K562 (cell line): Measurements from ENCODE around the gene ZNF618. TPM values are rescaled to one million over a fixed set of nuclear protein-coding genes. Genes with fewer than 3 reads are reported as not detected.

Experiments
- ATAC-seq: fragments of 200-7000 bp; cut with Tn5 transposase; 3 replicates; pipeline ENCODE4 v1.9.1; 2020; ENCODE audit warnings: moderate library complexity
- BruUV-seq: library from RNA; stranded (reverse); fragments of 400-500 nt; replicated peaks from 2 replicates; lab custom pipeline; 2021; lab: Mats Ljungman, UMichigan
- CTCF ChIA-PET: fragments of 300-600 bp; formaldehyde crosslinking; extraction: SDS; loops from one replicate; lab custom pipeline; 2021; ENCODE audit warnings: low intra/inter-chr PET ratio; lab: Yijun Ruan, JAX
- POLR2A ChIA-PET: fragments of 300-600, 350-650 bp; sonication (Branson Sonifier 250); formaldehyde crosslinking; extraction: SDS; loops from one replicate; lab custom pipeline; 2021; ENCODE audit warnings: antibody characterized with exemption, inconsistent platforms; lab: Yijun Ruan, JAX
- DNase-seq, 4 experiments: peaks; one replicate each; pipeline versions ENCODE4 v3.0.0 to v3.0.0-alpha.2; 2011 to 2018; ENCODE audit warnings: low spot score in 3 of 4, mixed read lengths in 3 of 4; ENCODE audit errors: extremely low read depth in 1 of 4
- FAIRE-seq: peaks from 2 replicates; lab custom pipeline; 2011; peaks lifted over from hg19 to GRCh38; lab: Jason Lieb, UNC
- H2AFZ ChIP-seq: 2 replicates; pipeline ENCODE4 v1.6.0; 2011; ENCODE audit warnings: low read depth, low read length, control low read depth, inconsistent platforms
- H3K27ac ChIP-seq: fragments of 200-600 bp; 3 replicates; pipeline ENCODE4 v1.8.0; 2011; ENCODE audit warnings: low read depth, mild to moderate bottlenecking, control low read depth, inconsistent platforms, low read length, moderate library complexity, mixed read lengths; ENCODE audit errors: extremely low read depth
- H3K27me3 ChIP-seq, 2 experiments: fragments of 300-600 bp in 1 of 2; 2 replicates in 1 of 2; 3 replicates in 1 of 2; pipeline versions ENCODE4 v1.6.0 to v1.8.0; 2011; ENCODE audit warnings: inconsistent platforms in 2 of 2, low read length in 2 of 2, mild to moderate bottlenecking in 1 of 2, mixed read lengths in 1 of 2, moderate library complexity in 1 of 2; ENCODE audit not compliant: control insufficient read depth in 2 of 2, insufficient read depth in 2 of 2
- H3K36me3 ChIP-seq: fragments of 300-600 bp; 3 replicates; pipeline ENCODE4 v1.8.0; 2011; ENCODE audit warnings: mild to moderate bottlenecking, low read length, inconsistent platforms; ENCODE audit not compliant: control insufficient read depth, insufficient read depth
- H3K4me1 ChIP-seq, 2 experiments: fragments of 200-600 bp in 1 of 2; replicated peaks in 1 of 2; 2 replicates in 1 of 2; 3 replicates in 1 of 2; pipeline versions ENCODE4 v1.5.1 to v1.8.0; 2011; ENCODE audit warnings: inconsistent platforms in 2 of 2, low read length in 2 of 2, mild to moderate bottlenecking in 1 of 2, mixed read lengths in 1 of 2, moderate library complexity in 1 of 2; ENCODE audit not compliant: control insufficient read depth in 2 of 2, insufficient read depth in 2 of 2
- H3K4me2 ChIP-seq: 2 replicates; pipeline ENCODE4 v1.6.1; 2011; ENCODE audit warnings: low read length, control low read depth, inconsistent platforms, mixed read lengths; ENCODE audit not compliant: insufficient read depth
- H3K4me3 ChIP-seq: fragments of 200-600 bp; sonication (generic), shearing (Covaris generic); 2 replicates; pipeline ENCODE4 v1.5.1; 2016; ENCODE audit warnings: control low read depth, inconsistent platforms
- H3K79me2 ChIP-seq: fragments of 200-600 bp; 3 replicates; pipeline ENCODE4 v1.8.0; 2011; ENCODE audit warnings: low read length, inconsistent platforms; ENCODE audit not compliant: control insufficient read depth, insufficient read depth
- H3K9ac ChIP-seq, 2 experiments: 2 replicates each; pipeline versions ENCODE4 v1.6.0 to v1.6.1; 2011; ENCODE audit warnings: low read depth in 2 of 2, low read length in 2 of 2, control low read depth in 1 of 2, inconsistent platforms in 1 of 2, mild to moderate bottlenecking in 1 of 2, mixed read lengths in 1 of 2; ENCODE audit not compliant: insufficient read depth in 1 of 2
- H3K9me1 ChIP-seq: one replicate; pipeline ENCODE4 v1.6.0; 2011; ENCODE audit warnings: inconsistent platforms, mild to moderate bottlenecking, low read length, moderate library complexity; ENCODE audit not compliant: control insufficient read depth, insufficient read depth
- H3K9me3 ChIP-seq: replicated peaks from 2 replicates; pipeline ENCODE4 v1.5.1; 2011; ENCODE audit warnings: low read depth, low read length, inconsistent platforms; ENCODE audit not compliant: control insufficient read depth, insufficient read depth
- H4K20me1 ChIP-seq: replicated peaks from 2 replicates; pipeline ENCODE4 v1.6.1; 2011; ENCODE audit warnings: low read length, inconsistent platforms, mixed read lengths; ENCODE audit not compliant: control insufficient read depth, insufficient read depth
- CTCF ChIP-seq, 3 experiments: IDR thresholded peaks in 2 of 3; conservative IDR thresholded peaks in 1 of 3; 2 replicates each; pipeline ENCODE4 v1.5.1; 2011 to 2012; ENCODE audit warnings: low read length in 3 of 3, mild to moderate bottlenecking in 3 of 3, control low read depth in 2 of 3, improper control_type of control experiment in 1 of 3, inconsistent platforms in 1 of 3, low read depth in 1 of 3, mixed read lengths in 1 of 3, moderate library complexity in 1 of 3; ENCODE audit not compliant: insufficient read depth in 2 of 3
- EHMT2 ChIP-seq: fragments of 450-650 bp; IDR thresholded peaks from 2 replicates; pipeline ENCODE4 v1.6.1; 2018; ENCODE audit warnings: antibody characterized with exemption
- KAT7 ChIP-seq: sonication (generic); formaldehyde crosslinking; IDR thresholded peaks from 2 replicates; pipeline ENCODE4 v1.8.0; 2022; ENCODE audit warnings: missing genetic modification reagents, mild to moderate bottlenecking, borderline replicate concordance
- MNT ChIP-seq, 2 experiments: fragments of 450-650 bp; conservative IDR thresholded peaks; 2 replicates each; pipeline ENCODE4 v1.6.1; 2017; ENCODE audit warnings: mild to moderate bottlenecking in 2 of 2, moderate library complexity in 2 of 2
- SNIP1 ChIP-seq: fragments of 450-650 bp; IDR thresholded peaks from 2 replicates; pipeline ENCODE4 v1.7.1; 2017; ENCODE audit warnings: low read depth, mild to moderate bottlenecking
- SREBF1 ChIP-seq: fragments of 150-350 bp; IDR thresholded peaks from 2 replicates; pipeline ENCODE4 v1.6.1; 2014; ENCODE audit warnings: antibody characterized with exemption, low read depth, low read length, borderline replicate concordance
- THAP7 ChIP-seq: fragments of 250-450 bp; sonication (Bioruptor Pico); IDR thresholded peaks from 2 replicates; pipeline ENCODE4 v1.5.0; 2021
- U2AF2 ChIP-seq: fragments of 200-400 bp; formaldehyde crosslinking; optimal IDR thresholded peaks from 2 replicates; pipeline ENCODE3; 2017; ENCODE audit warnings: low read depth, mild to moderate bottlenecking, low read length
- ZHX1 ChIP-seq: fragments of 150-350 bp; conservative IDR thresholded peaks from 2 replicates; pipeline ENCODE4 v1.6.1; 2014; ENCODE audit warnings: low read length
- whole genome bisulfite sequencing: fragments of 100-300 bp; shearing (Covaris generic); methylation state at CpG from one replicate; pipeline ENCODE4 v1.1.6; 2016; ENCODE audit warnings: low coverage, mixed read lengths; ENCODE audit not compliant: insufficient coverage; ENCODE audit errors: missing lambda C conversion rate; 5-methylcytosine and 5-hydroxymethylcytosine counted together
- in situ Hi-C: fragments of 300-500 bp; cut with MboI; formaldehyde crosslinking; loops from 4 replicates; pipeline ENCODE4 v1.15.0; 2018; ENCODE audit warnings: inconsistent platforms, mixed read lengths
- intact Hi-C: fragments of 100-400 bp; cut with micrococcal nuclease; formaldehyde crosslinking; loops from 2 replicates; pipeline ENCODE4 v1.14.2; 2022
- polyA plus RNA-seq, 8 experiments: library from polyadenylated mRNA; depleted of rRNA in 4 of 8; stranded (reverse) in 5 of 8; unstranded in 3 of 8; fragments of >200 nt; fragmentation: Nextera tagmentation in 2 of 8; fragmentation: Illumina TruSeq in 1 of 8; extraction: Ambion mirVana in 2 of 8; extraction: Trizol in 1 of 8; gene quantifications; 2 replicates each; pipeline versions ENCODE4 v1.2.1 to v1.2.3, GENCODE V29; 2011 to 2014; ENCODE audit warnings: inconsistent platforms in 1 of 8, missing spikeins in 1 of 8
- total RNA-seq, 7 experiments: library from RNA; depleted of rRNA in 6 of 7; stranded (reverse); fragments of >200 nt in 6 of 7; fragmentation: Illumina TruSeq in 2 of 7; extraction: Trizol in 2 of 7; gene quantifications; 2 replicates each; pipeline versions ENCODE4 v1.2.1 to v1.2.3, GENCODE V29; 2011 to 2021; ENCODE audit warnings: low replicate concordance in 1 of 7
- TF ChIP-seq, protein P1 (sequence below): IDR thresholded peaks from 2 replicates; pipeline ENCODE4 v1.6.1; 2016; ENCODE audit warnings: missing genetic modification characterization, missing compliant biosample characterization
- TF ChIP-seq, protein P2 (sequence below): fragments of 250-450 bp; sonication (Bioruptor Pico); IDR thresholded peaks from 2 replicates; pipeline ENCODE4 v1.8.0; 2022; ENCODE audit warnings: moderate library complexity, mild to moderate bottlenecking, inconsistent platforms

The ZNF618 gene
- total and polyA plus RNA-seq, 9 of the 15 experiments (the other 6 are each of a cell fraction or from before 2014, with no cell fraction given) = 0.08 to 13.7 (median 3.4) TPM

- H3K4me3 ChIP-seq = peak overlapping the region; percentile 87
- intact Hi-C loops = loop anchor here (2.0 to 10.0 kb wide), 2 partner anchors 70 to 142 kb away; no protein-coding TSS in a partner anchor
- peak overlapping the region in 1 of 2 experiments; percentile 87; a peak in 3 of 4 replicates for H3K9ac ChIP-seq
- 0% methylated on average over 1 of the region's 1 CpG for WGBS
- H3K27ac ChIP-seq = peak overlapping the region; percentile 66; the same call in 2 of the 3 replicates
- H3K27me3 ChIP-seq = no peaks in the 10 kb centered on the region; a peak in 3 of 5 replicates
- no peak for ATAC-seq
- CTCF ChIA-PET = interaction anchor here (0.7 to 1.2 kb wide), 3 partner anchors 13 to 140 kb away, joined by 3 to 4 read pairs (median 3); no protein-coding TSS in a partner anchor
- peak overlapping the region; percentile 68 for H2AFZ ChIP-seq
- no peaks in the 10 kb centered on the region for H3K9me3 ChIP-seq
- H3K9me1 ChIP-seq = no peaks in the 10 kb centered on the region
- POLR2A ChIA-PET = no interaction called here
- peak overlapping the region; percentile 56; the same call in 1 of the 2 replicates for H3K4me2 ChIP-seq
- DNase-seq = no peak
- H3K36me3 ChIP-seq = no peaks in the 10 kb centered on the region
- FAIRE-seq = peak; percentile 29
- peaks cover 0 to 16% of the 10 kb centered on the region in 2 experiments; a peak in 2 of 5 replicates for H3K4me1 ChIP-seq
- H3K79me2 ChIP-seq = peaks cover 55% of the 10 kb centered on the region
- H4K20me1 ChIP-seq = no peaks in the 10 kb centered on the region
- in situ Hi-C loops = no loop called here
- no TSS peak for BruUV-seq
- peak in 1 of 3 experiments; percentile 6; a peak in 1 of 6 replicates for TF ChIP-seq CTCF (IDR thresholded peaks at IDR 0.05 in 2 of 3, conservative IDR thresholded peaks at IDR 0.05 in 1 of 3; ENCODE audit: insufficient read depth in 2 of 3, low read depth in 1 of 3, low read length in 3 of 3)
- TF ChIP-seq KAT7 (CRISPR knock-in tag) = no peak
- TF ChIP-seq U2AF2 = no peak
- TF ChIP-seq, protein P1, sequence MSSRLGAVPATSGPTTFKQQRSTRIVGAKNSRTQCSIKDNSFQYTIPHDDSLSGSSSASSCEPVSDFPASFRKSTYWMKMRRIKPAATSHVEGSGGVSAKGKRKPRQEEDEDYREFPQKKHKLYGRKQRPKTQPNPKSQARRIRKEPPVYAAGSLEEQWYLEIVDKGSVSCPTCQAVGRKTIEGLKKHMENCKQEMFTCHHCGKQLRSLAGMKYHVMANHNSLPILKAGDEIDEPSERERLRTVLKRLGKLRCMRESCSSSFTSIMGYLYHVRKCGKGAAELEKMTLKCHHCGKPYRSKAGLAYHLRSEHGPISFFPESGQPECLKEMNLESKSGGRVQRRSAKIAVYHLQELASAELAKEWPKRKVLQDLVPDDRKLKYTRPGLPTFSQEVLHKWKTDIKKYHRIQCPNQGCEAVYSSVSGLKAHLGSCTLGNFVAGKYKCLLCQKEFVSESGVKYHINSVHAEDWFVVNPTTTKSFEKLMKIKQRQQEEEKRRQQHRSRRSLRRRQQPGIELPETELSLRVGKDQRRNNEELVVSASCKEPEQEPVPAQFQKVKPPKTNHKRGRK (tag) = peak; percentile 39; the same call in 1 of the 2 replicates
- TF ChIP-seq EHMT2 = no peak
- TF ChIP-seq SNIP1 = no peak
- TF ChIP-seq SREBF1 = no peak
- no peak for TF ChIP-seq MNT (conservative IDR thresholded peaks at IDR 0.05)
- TF ChIP-seq, protein P2, sequence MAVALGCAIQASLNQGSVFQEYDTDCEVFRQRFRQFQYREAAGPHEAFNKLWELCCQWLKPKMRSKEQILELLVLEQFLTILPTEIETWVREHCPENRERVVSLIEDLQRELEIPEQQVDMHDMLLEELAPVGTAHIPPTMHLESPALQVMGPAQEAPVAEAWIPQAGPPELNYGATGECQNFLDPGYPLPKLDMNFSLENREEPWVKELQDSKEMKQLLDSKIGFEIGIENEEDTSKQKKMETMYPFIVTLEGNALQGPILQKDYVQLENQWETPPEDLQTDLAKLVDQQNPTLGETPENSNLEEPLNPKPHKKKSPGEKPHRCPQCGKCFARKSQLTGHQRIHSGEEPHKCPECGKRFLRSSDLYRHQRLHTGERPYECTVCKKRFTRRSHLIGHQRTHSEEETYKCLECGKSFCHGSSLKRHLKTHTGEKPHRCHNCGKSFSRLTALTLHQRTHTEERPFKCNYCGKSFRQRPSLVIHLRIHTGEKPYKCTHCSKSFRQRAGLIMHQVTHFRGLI (CRISPR knock-in tag) = no peak
- TF ChIP-seq ZHX1 = no peak
- no peak for TF ChIP-seq THAP7
Observed at GRCh38 chr9:113876993-113877368, 872 bp downstream of the ZNF618 start.
